Suppressor macrophage (primary cell): Measurements from ENCODE around the gene ZDHHC11.
"Not testable (repeated sequence)": the region's sequence is repeated elsewhere in the genome, so short reads cannot be mapped to it uniquely, and the experiment has no call there.

Experiments
- DNase-seq, 4 experiments: peaks; one replicate each; pipeline ENCODE4 v3.0.0-alpha.2; 2020 to 2022

ZDHHC11 gene

DNA sequence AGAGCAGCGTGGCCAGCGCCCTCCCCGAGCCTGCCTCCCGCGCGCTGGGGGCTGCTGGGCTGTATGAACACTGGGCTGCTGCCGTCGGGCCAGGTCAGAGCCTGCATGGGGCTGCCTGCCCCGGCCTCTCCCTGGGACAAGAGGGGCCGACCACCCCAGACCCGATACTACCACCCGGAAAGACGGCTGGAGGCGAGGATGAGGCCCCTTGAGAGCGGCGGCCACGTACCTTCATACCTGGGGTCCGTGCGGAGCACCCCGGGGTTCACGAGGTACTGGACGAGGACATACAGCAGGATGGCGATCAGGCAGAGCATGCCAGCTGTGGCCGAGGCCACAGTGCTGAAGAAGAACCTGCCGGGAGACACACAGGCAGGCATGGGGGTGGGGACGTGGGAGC, 7.4 kb downstream of the ZDHHC11 start:
- not testable (repeated sequence) for DNase-seq

DNA sequence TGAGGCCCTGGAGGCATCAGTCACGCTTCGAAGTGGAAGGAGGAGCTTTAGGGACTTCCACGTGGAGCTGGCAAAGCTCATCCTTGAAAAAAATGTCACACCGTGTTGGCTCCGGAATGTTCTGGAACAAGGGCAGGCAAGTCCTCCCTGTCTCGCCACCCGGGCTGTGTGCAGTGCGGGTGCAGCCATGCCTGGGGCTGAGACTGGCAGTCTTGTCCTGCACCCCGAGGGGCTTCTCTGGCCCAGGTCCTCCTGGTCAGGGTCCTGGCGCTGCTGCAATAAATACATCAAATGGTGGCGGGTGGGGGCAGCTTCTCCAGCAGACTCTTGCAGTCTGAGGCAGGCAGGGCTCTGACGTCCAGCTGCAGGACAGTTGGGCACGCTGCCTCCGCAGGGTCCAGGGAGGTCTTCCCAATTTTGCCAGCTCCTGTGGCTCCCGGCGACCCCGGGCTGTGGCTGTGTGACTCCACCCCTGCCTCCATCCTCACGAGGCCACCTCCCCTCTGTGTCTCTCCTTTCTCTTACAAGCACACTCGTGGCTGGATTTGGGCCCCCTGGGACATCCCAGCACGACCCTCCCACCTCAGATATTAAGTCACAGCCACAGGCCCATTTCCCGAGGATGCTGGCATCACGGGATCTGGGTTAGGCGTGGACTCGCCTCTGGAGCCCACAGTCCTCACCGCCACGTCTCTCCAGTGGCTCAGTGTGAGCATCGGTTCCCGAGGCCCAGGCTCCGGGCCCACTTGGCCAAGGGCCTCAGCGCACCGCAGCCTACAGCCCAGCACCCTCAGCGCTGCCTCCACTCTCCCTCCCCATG, 8.2 kb downstream of the ZDHHC11 start:
- not testable (repeated sequence) for DNase-seq

DNA sequence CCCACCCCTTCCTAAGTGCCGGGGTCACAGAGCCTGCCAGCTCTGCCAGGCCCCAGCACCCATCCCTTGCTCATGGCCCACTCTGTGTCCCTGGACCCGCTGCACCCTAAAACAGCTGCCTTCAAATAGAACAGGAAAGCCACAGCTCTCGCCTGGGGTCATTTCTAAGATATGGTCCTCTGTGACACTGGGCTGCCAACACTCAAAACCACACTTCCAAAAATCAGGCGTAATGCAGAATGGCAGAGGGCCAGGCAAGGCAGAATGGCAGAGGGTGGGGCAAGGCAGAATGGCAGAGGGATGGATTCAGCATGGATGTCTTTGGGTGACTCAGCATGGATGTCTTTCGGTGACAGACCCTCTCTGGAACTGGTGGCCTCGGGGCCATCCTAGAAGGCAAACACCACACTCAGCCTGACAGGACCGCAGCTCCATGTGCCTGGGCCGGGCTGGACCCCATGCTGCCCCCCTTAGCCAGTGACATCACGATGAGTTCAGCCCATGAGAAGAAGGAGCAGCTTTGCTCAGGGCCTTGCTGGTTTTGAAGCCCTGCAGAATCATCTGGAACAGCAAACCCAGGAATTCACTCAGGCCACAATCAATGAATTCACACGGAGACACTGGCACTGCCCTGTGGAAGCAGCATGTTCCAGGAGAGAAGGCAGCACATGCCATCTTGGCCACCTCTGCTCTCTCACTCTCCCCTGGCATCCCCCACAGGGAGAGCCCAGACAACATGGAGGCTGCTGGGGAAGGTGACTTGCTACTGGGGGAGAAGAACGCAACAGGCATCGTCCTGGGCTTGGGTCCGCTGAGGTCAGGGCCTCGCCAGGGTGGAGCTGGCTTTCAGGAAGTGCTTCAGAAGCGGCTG, 9.0 kb downstream of the ZDHHC11 start:
- not testable (repeated sequence) for DNase-seq

DNA sequence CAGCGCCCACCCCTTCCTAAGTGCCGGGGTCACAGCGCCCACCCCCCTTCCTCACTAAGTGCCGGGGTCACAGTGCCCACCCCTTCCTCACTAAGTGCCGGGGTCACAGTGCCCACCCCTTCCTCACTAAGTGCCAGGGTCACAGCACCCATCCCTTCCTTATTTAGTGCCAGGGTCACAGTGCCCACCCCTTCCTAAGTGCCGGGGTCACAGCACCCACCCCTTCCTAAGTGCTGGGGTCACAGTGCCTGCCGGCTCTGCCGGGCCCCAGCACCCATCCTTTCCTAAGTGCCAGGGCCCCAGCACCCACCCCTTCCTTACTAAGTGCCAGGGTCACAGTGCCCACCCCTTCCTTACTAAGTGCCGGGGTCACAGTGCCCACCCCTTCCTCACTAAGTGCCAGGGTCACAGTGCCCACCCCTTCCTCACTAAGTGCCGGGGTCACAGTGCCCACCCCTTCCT, 9.8 kb downstream of the ZDHHC11 start:
- not testable (repeated sequence) for DNase-seq

DNA sequence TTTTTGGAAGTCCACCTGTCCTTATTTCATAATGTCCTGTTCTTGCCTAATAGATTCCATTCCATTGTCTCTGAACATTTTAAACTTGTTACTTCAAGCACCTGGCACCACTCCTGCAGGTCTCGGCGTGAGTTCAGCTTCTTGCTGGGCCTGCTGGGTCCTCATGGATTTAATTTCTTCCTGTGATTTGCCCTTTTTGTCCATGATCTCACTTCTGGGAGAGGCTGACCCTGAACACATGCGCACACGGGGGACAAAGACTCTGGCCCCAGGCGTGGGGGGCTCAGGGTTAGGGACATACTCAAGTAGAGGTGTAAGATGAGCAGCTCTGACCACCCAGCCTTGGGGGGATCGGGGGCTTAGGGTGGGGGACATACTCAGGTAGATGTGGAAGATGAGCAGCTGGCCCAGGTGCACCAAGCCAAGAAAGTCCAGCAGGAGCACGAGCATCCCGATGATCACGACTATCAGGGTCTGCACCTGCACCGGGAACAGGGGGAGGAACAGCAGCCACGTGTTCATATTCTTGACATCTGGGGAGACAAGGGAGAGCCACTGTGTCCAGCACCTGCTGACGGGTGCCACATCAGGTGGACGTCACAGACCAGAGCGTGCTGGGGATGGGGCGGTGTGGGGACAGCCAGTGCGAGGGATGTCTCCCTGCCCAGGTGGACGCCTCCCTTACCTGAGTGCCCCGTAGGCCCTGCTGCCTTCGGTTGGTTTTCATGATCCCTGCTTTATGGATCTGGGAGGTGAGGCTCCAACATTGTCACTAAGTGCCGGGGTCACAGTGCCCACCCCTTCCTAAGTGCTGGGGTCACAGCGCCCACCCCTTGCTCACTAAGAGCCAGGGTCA, 10.4 kb downstream of the ZDHHC11 start:
- DNase-seq = not testable (repeated sequence)

DNA sequence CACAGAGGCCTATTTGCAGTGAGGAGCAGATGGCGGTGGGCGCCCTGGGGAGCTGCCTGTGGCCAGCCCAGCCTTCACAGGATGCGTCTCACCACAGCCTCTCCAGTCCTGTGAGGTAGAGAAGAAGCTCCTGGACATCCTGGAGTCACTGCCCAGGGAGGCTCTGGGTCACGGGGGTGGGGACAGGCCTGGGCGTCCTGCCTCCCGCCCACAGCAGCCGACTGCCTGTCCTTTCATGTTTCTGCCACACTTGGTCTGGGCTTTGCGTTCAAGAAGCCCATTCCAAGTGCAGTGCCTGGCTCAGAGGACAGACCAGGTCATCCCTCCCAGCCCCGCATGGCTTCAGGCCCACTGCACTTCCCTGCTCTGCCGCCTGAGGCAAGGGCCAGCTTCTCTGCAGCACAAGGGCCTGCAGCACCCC, 12.3 kb downstream of the ZDHHC11 start:
- not testable (repeated sequence) for DNase-seq

DNA sequence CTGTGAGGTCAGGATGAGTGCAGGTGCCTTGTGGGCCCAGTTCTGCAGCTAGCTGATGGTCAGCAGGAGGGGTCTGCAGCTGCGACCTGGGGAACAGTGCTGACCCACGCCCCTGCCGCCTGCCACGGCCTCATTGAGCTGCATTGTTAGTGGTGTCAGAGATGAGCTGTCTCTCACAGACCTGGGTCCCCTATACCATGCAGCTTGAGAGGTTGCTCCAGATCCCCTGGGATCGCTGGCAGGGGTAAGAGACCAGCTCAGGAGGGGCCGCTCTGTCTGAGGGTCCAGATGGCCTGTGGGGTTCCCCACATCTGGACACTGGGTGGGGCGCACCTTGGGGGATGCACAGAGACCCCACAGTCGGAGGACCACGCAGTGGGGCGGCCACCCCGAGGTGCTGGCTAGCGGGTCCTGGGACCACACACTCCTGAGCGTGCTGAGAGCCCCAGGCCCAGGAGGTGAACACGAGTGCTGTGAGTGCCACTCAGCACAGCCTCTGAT, 13.1 kb downstream of the ZDHHC11 start:
- DNase-seq = not testable (repeated sequence)

DNA sequence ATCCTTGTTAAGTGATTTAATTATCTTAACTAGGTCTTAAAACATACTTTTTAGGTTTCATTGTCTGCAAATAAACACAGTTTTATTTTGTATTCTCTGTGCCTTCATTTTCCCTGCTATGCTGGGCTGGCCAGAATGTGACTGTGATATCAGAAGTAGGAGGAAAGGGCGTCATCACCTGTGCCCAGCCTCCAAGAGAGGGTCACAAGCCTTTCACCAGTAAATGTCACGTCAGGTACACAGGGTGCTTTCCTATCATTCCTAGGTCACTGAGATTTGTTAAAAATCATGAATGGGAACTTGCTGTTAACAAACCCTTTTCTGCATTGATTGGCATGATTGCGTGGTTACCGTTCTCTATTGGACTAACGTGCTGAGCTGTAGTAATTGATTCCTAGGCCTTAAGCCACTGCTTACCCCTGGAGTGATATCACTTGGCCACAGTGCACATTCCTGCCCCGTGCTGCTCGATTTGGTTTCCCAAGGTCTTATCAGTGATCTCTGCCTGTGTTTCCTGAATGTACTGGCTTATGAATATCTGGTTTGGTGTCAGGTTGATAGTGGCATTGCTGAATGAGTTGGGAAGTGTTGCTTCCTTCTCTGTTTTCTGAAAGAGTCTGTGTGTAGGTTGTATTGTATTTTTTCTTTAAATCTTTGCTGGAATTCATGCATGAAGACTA, 14.7 kb downstream of the ZDHHC11 start:
- not testable (repeated sequence) for DNase-seq

DNA sequence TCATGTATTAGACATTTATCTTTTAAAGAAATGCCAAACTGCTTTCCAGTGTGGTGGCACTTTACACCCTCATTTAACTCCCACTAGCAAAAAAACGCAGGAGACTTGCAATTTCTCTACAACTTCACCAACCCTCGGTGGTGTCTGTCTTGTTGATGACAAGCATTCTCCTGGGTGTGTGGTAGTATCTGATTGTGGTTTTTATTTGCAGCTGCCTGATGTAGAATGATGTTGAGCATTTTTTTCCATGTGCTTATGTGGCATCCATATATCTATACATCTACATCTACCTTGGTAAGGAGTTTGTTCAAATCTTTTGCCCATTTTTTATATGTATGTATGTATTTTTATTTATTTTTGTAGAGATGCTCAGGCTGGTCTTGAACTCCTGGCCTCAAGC, 16.8 kb downstream of the ZDHHC11 start:
- not testable (repeated sequence) for DNase-seq

DNA sequence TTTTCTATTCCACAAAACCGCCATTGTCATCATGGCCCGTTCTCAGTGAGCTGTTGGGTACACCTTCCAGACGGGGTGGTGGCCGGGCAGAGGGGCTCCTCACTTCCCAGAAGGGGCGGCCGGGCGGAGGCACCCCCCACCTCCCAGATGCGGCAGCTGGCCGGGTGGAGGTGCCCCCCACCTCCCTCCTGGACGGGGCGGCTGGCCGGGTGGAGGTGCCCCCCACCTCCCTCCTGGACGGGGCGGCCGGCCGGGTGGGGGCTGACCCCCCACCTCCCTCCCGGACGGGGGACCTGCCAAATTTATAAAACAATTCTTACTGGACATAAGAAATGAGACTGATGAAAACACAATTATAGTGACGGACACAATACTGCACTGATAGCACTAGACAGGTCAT, 22.6 kb downstream of the ZDHHC11 start:
- not testable (repeated sequence) for DNase-seq

DNA sequence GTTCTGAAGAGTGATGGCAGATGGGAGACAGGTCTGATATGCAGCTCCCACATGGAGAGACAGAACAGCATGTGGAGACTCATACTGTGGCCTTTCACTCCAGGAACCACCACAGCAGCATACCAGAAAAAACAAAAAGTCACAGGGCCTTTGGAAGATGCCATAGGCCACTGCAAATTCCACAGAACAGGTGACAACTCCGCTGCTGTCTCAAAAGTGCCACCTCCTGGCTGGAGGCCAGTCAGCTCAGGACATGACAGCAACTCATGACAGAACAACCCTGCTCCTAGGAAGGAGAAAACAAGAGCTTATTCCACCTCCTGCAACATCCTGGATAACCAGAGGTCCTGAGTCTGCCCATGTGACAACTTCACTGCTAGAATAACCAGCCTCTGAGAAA, 25.2 kb downstream of the ZDHHC11 start:
- DNase-seq = not testable (repeated sequence)

DNA sequence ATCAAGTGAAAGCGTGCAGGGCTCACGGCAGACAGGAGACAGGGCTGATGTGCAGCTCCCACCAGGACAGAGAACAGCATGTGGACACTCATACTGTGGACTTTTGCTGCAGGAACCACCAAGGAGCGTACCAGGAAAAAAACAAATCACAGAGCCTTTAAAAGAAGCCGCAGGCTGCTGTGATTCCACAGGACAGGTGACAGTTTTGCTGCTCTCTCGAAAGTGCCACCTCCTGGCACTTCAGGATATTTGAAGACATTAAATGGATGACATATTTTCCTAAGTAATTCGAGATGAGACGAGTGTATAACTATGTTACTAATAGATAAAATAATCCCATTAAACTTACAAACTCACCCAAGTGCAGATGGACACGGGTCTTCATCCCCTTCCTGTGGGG, 29.3 kb downstream of the ZDHHC11 start:
- no peak for DNase-seq

DNA sequence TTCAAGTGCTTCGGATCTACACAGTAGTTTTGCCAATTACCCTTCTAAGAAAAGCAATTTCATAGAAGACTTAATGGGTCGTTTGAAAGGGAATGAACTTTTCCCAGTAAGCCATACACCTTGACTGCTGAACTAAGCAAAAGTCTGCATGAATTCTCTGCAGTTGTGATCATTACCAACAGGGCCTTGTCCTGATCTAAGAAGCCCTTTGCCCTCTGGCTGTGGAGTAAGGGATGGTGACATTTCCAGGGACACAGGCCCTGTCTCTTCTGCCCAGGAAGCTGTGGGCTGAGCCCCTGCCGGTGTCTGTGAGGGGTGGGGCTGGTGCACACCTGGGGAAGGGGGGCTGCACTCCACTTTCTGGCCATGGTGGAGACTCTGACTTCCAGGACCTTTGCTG, 30.5 kb downstream of the ZDHHC11 start:
- no peak for DNase-seq

DNA sequence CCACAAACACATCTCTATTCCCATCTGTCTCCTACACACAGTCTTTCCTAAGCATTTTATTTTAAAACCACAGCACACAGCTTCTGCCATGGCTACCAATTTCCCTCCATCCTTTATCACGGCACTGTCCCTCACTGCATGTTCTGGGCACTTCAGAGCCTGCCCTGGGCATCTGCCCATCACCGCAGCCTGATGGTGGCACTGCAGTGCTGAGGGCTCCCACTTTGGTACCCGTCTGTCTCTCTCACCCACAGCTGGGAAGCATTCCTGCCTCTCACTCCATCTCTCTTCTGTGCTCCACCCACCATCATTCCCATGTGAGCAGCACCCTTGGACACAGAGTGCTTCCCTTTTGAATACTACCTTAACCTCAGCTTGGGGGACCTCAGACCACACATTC, 31.7 kb downstream of the ZDHHC11 start:
- DNase-seq = no peak

DNA sequence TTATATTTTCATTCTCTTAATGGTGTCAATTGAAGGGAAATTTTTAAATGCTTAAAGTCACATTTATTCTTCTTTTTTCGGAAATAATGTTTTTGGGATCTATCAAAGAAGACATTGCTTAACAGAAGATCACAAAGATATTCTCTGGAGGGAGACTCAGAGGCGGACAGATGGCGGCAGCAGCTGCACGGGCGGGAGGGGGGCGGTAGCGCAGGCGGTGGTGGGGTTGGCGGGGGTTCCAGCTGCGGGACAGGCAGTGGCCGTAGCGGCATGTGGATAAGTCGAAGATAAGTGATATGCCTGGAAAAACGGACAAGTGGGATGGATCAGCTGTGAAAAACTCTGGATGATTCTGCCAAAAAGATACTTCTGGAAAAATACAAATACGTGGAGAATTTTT, 34.6 kb downstream of the ZDHHC11 start:
- DNase-seq = no peak

DNA sequence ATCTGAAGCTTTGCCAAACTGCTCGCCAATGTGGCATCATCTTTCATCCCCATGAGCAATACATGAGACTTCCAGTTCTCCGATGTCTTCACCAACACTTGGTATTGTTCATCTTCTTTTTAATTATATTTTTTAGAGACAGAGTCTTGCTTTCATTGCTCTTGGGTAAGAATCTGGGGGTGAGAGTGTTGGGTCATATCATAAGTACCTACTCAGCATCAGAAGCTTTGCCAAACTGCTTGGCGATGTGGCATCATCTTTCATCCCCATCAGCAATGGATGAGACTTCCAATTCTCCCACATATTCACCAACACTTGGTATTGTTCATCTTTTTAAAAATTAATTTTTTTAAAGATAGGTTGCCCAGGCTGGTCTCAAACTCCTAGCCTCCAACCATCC, 35.3 kb downstream of the ZDHHC11 start:
- no peak for DNase-seq

DNA sequence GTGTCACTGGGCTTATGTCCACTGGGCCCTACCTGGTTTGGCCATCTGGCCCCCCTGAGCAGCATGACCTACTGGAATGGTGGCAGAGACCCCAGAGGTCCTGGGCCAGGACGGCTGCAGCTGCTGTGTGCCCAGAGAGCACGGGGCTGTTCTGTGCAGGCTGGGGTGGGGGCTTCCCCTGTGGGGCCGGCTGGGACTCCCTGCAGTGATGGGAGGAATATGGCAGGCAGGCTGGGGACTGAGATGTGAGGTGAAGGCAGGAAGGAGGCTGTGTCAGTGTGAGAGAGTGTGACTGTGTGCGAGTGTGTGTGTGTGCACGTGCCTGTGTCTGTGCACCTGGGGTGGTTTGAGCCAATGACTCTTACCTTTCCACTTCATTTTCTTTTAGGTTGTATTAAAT, 37.2 kb downstream of the ZDHHC11 start:
- not testable (repeated sequence) for DNase-seq

DNA sequence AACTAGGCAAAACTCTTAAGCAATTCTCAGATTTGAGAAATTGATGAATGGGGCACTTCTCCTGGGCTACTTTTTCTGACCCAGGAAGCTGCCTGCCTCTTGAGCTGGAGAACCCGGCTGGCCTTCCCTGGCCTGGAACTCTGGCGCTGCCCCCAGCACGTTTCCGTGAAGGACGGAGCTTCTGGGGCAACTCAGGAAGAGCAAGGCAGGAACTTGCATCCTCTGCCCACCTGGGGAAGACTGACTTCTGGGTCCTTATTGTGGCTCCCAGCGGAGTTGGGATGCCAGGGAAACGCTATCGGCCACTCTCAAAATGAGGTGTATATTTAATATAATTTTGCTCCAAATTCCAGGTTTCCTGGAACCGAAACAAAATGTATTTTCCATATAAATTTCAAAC, 39.4 kb downstream of the ZDHHC11 start:
- DNase-seq = not testable (repeated sequence)

DNA sequence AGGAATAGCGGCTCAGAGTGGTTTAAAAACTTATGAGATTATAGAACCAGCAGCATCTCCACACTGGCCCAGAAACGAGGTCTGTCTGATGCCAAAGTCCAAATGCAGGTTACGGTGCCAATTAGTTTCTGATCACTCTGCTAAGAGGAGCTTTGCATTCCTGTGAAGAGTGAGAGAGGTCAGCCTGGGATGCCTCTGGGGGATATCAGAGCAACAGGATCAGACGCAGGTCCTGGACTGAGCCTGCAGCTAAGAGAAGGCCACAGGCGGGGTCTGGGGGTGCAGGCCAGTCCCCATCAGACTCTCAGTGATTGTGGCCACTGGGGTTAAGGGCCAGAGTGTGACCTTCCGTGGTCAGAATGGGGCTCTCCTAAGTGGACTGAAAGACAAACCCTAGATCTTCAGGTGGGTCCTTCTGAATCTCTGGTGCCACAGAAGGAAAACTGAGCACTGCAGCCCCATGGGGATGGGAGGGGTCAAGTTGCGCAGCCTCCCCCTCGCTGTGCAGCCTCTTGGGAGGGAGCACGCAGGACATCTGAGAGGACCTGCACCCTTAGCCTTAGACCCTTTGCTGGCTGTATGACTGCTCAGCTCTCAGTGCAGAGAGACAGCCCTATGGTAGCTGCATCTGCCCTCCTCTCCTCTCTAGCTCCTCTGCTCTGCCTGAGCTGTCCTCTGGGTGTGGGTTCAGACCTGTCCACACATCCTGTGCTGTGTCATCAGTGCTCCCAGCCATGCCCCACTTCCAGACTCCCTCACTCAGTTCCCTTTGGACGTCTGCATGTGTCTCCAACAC, 42.9 kb downstream of the ZDHHC11 start:
- not testable (repeated sequence) for DNase-seq

DNA sequence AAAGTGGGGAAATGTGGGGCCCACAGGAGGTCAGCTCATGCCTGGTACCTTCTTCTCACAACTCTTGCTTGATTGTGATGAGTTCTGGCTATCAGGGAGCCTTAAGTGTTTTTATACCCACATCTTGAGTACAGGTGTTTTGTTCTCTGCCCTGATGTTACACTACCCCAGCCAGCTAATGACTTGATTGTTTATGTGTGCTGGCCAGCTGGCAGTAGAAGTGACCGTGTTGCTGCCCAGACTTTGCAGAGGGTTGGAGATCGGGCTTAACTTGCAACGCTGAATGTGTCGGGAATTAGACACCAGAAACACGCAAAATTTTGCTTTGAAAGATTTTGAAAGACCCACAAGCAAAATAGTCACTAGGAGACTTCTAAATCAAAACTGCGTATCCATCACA, 49.3 kb downstream of the ZDHHC11 start:
- DNase-seq = no peak

DNA sequence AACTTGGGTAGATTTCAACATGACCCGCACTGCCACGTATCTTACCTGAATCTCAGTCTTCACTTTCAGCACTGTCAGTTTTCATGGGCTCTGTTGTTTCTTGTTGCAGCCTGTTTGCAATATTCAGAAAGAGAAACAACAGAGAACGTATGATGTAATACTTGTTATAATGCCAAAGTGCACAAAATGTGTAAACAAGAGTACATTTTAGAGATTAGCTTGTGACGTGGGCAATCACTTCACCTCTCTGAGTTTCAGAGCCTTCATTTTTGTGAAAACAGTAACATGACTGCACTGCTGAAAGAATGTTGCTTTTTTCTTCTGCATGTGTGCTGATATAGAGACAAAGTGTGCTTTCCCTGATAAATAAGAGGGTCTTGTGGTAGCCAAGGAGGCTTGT, 49.7 kb downstream of the ZDHHC11 start:
- DNase-seq = not testable (repeated sequence)
